ENCODE data around the gene ISCA2.
A peak's percentile ranks its signal among the peaks of the same experiment; 100 is the strongest.

ISCA2 gene

GRCh38 chr14:74508844-74509428 lies 15.4 kb downstream of the ISCA2 start:
- no peak for DNase-seq (ENCODE audit: low spot score)

GRCh38 chr14:74509587-74510222 lies 16.1 kb downstream of the ISCA2 start:
- no peak for DNase-seq (ENCODE audit: low spot score)

GRCh38 chr14:74510223-74510931 lies 16.8 kb downstream of the ISCA2 start:
- DNase-seq (ENCODE audit: low spot score) = no peak

- DNase-seq (ENCODE audit: low spot score) = no peak
These were observed 17.4 kb downstream of the ISCA2 start for GRCh38 chr14:74510959-74511409.

GRCh38 chr14:74511966-74512830 lies 18.6 kb downstream of the ISCA2 start:
- DNase-seq (ENCODE audit: low spot score) = no peak

- peak; percentile 39 for DNase-seq (ENCODE audit: low spot score)
These were observed 20.9 kb downstream of the ISCA2 start for GRCh38 chr14:74514471-74514941.

- DNase-seq (ENCODE audit: low spot score) = no peak
These were observed 22.4 kb downstream of the ISCA2 start for GRCh38 chr14:74515891-74516412.

- no peak for DNase-seq (ENCODE audit: low spot score)
These were observed 23.0 kb downstream of the ISCA2 start for GRCh38 chr14:74516451-74517160.

- DNase-seq (ENCODE audit: low spot score) = no peak
These were observed 24.2 kb downstream of the ISCA2 start for GRCh38 chr14:74517731-74518130.

GRCh38 chr14:74518221-74518620 lies 24.7 kb downstream of the ISCA2 start:
- no peak for DNase-seq (ENCODE audit: low spot score)

- DNase-seq (ENCODE audit: low spot score) = no peak
These were observed 25.9 kb downstream of the ISCA2 start for GRCh38 chr14:74519316-74520074.

GRCh38 chr14:74521756-74522155 lies 28.2 kb downstream of the ISCA2 start:
- DNase-seq (ENCODE audit: low spot score) = no peak

- DNase-seq (ENCODE audit: low spot score) = no peak
These were observed 29.2 kb downstream of the ISCA2 start for GRCh38 chr14:74522740-74523139.

GRCh38 chr14:74524076-74524811 lies 30.7 kb downstream of the ISCA2 start:
- no peak for DNase-seq (ENCODE audit: low spot score)

- DNase-seq (ENCODE audit: low spot score) = no peak
These were observed 31.2 kb downstream of the ISCA2 start for GRCh38 chr14:74524812-74525135.

- DNase-seq (ENCODE audit: low spot score) = no peak
These were observed 31.8 kb downstream of the ISCA2 start for GRCh38 chr14:74525361-74525851.

GRCh38 chr14:74526854-74527585 lies 33.5 kb downstream of the ISCA2 start:
- no peak for DNase-seq (ENCODE audit: low spot score)

GRCh38 chr14:74527736-74528280 lies 34.2 kb downstream of the ISCA2 start:
- no peak for DNase-seq (ENCODE audit: low spot score)

GRCh38 chr14:74528406-74528805 lies 34.8 kb downstream of the ISCA2 start:
- DNase-seq (ENCODE audit: low spot score) = no peak

All from pons (tissue), 1 donor.